Myometrial cell (primary cell): Measurements from ENCODE around the gene COIL. TPM values are rescaled to one million over a fixed set of nuclear protein-coding genes. Genes with fewer than 3 reads are reported as not detected.

Experiments
- total RNA-seq: library from RNA; depleted of rRNA; stranded (reverse); fragments of >200 nt; gene quantifications from 2 replicates; pipeline ENCODE4 v1.2.3, GENCODE V29; 2015

The COIL gene
- total RNA-seq = 8.6 and 9.4 TPM in 2 replicates

DNA sequence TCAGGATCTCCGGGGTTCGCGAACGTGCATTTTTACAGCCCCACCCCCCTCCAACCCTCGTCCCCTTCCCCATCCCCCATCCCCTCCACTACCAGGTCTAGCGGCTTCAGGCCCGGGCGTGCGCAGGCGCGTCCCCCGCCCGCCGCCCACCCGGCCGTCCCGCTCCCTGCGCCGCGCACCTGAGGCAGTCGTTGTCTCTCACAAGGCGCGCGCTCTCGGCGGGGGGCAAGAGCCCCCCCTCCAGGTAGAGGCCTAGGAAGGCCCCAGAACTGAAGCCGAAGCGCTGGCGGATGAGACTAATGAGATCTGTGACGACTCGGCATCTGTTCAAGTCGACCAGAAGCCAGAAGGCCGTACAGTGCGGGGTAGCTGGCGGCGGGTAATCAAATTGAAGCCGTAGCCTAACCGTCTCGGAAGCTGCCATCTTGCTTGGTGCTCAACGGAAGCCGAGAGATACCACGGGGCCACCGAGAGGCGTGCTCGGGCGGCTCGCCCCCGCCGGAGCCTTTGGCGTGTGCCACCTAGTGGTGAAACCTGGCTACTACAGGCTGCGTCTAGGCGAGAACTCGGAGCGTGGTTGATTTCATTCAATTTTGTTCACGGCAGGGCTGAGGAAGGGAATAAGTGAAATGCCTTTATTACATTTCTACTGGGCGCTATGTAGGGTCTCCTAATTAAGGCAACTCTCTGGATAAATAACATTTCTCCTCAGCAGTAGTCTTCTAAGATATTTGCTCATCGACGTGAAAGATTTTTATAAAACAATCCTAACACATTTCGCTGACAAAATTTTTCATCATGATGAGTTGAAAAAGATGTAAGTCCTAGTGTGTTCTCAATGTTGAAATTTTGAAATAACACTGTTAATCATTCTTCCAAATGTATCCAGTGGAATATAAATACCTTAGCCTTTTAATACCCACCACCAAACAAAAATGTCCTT lies at the start of gene COIL:
TSS of gene COIL (minus strand) at position 455 of the 943 bp plus-strand sequence. CDS start at position 424, 31 bp downstream.

DNA sequence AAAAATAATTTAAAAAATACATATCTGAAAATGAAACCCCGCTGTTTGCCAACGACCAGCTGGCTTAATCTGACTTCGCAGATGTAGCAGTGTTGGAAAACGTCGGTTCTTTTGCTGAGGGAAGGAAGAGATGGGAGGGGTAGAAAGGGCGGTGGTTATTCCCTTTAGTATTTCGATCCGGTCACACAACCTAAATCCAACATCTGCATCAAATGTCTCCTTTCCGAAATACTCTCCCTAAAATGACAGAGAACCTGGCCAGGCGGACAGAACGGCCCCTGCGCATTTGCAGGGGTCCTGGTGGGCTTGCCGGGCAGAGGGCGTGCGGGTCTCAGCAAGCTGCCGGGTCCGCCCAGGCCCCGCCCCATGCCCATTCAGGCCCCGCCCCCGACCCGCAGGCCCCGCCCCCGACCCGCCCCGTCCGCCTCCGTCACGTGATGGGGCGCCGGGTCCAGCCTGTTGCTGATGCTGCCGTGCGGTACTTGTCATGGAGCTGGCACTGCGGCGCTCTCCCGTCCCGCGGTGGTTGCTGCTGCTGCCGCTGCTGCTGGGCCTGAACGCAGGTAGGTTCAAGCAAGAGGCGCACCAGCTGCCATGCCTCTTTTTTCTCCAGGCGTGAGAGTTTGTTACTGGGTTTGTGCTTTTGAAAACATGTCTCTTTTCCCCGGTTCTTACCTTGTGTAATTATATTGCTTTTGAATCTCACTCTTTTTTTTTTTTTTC lies 17.0 kb upstream of the COIL start, which contains the start of gene SCPEP1:
TSS of gene SCPEP1 (plus strand) at position 459 of the 723 bp plus-strand sequence. CDS start at position 488, 29 bp downstream.

GRCh38 chr17:56913867-56914580 lies 46.8 kb downstream of the COIL start, which contains the start of gene TRIM25:
Gene TRIM25, minus strand, starts transcription at chr17:56914049. Its CDS starts 61 bp downstream, at chr17:56913988.

Other genes with a start within 250 kb of the COIL start
- gene C17orf67, start 127.1 kb downstream of the COIL start, total RNA-seq = 0.35 TPM in 1 of 2 replicates, not detected in the other
- 0.58 and 1.6 TPM in 2 replicates for gene DGKE, start 126.9 kb downstream of the COIL start, total RNA-seq
- gene TRIM25, start 47.0 kb downstream of the COIL start, total RNA-seq = 12.7 and 16.3 TPM in 2 replicates
- gene SCPEP1, start 17.1 kb upstream of the COIL start, total RNA-seq = 32.1 and 47.6 TPM in 2 replicates
- 6.1 and 7.8 TPM in 2 replicates for gene AKAP1, start 124.2 kb upstream of the COIL start, total RNA-seq